Pulmonary artery endothelial cell (primary cell): ENCODE results near the gene ZNF830. TPM values are rescaled to one million over a fixed set of nuclear protein-coding genes. Genes with fewer than 3 reads are reported as not detected.
"Not testable (repeated sequence)": the region's sequence is repeated elsewhere in the genome, so short reads cannot be mapped to it uniquely, and the experiment has no call there.

Source experiments
- DNase-seq: peaks from one replicate; pipeline ENCODE4 v3.0.0-alpha.2; 2011; ENCODE audit warnings: low read depth, low spot score
- total RNA-seq: library from RNA; depleted of rRNA; stranded (reverse); fragments of >200 nt; gene quantifications from 2 replicates; pipeline ENCODE4 v1.2.3, GENCODE V29; 2014

The ZNF830 gene
- total RNA-seq, 1 donor from 2014 or later, result 11.8 TPM

DNA sequence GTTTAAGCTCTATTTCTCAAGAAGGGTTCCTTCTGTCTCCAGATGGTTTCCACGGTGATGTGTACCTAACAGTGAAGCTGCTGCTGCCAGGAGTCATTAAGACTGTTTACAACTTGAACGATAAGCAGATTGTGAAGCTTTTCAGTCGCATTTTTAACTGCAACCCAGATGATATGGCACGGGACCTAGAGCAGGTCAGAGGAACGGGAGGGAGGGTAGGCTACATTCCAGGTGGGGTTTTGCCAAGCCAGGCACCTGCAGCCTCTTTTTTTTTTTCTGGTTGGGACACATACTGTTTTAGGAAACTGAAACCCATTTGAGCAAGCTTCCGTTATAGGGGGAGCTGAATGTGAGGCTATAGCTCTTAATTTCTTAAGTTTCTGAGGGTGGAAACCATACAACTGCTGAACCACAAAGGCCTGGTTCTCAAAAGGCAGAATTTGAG, 29.6 kb downstream of the ZNF830 start:
- no peak for DNase-seq

DNA sequence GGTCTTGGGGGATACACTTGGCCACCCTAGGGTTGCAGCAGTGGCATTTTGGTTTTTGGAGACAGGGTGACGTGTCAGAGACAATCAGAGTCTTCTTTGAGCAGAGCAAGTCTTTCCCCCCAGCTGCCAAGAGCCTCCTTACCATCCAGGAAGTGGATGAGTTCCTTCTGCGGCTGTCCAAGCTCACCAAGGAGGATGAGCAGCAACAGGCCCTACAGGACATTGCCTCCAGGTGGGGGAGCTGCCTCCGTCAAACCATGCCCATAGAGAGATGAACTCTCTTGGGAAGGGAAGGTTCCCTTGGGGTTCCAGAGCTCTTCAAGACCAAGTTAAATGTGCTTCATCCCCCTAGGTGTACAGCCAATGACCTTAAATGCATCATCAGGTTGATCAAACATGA, 30.3 kb downstream of the ZNF830 start:
- no peak for DNase-seq

DNA sequence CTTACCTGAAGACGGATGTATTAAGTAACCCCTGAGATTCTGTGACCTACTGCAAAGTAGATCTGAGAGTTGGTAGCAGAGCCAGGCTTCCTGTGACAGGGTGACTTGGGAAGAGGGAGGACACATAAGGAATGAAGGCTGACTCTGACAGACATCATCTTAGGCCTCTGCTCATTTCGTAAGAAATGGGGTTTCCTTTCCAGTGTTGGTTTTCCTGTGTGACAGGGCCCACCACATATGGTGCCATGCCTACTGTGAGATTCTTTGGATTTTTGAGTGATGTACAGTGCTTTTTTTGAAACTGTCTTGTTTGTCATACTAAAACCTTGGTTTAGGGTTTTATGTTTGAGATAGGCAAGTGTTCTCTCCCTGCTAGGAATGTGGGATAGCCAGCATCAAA, 31.7 kb downstream of the ZNF830 start:
- no peak for DNase-seq

DNA sequence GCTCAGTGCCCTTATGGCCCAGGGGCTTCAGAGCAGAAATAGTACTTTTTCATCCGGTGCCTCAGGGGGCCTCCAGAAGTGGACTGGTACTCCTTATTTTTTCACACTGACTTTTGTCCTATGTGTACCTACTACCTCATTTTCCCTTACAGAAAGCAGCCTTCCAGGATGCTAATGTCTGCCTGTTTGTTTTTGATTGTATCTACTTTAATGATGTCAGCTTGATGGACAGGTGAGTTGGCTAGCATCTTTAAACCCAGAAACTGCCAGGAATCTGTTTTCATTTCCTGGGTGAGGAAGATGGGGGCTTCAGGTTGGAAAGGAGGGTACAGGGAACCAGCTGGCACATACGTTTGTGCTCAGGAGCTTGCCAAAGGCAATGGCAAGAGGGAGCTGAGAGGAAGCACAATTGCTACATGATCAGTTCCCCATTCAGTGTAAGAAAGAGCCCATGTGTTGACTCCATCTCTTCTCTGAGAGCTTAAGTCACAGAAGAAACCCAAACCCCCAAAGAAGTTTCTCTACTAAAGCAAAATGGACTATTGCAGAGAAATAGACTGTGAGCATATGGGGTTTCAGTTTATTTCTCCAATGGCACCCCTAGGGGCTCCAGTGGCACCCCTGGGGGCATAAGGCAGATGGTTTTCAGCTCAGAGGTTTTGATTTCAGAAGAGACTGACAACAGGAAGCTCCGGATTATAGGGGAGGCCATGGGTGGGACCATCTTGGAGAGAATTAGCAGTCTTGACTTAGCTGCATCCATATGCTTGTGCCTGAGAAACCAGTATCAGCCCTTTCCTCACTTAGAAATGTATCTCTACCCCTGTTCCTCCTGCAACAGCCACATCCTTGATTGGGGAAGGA, 35.3 kb downstream of the ZNF830 start:
- no peak for DNase-seq

DNA sequence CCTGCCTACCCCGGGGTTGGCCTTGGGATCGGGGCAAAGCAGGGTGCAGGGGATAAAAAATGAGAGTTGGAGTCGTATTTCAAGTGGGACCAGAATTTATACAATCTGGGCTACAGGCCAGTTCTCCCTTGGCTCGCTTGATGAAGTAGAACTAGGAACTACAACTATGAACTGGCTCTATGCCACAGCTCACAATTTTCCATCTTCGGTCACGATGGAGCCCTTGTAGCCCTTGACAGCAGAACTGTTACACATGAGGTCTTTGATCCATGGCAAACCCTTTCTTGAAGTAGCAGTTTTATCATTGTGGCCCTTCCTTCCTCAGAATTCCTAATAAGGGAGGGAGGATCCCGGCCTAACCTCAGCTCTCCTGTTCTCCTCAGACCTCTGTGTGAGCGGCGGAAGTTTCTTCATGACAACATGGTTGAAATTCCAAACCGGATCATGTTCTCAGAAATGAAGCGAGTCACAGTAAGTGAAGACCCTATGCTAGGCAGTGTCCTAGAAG, 36.1 kb downstream of the ZNF830 start:
- no peak for DNase-seq

DNA sequence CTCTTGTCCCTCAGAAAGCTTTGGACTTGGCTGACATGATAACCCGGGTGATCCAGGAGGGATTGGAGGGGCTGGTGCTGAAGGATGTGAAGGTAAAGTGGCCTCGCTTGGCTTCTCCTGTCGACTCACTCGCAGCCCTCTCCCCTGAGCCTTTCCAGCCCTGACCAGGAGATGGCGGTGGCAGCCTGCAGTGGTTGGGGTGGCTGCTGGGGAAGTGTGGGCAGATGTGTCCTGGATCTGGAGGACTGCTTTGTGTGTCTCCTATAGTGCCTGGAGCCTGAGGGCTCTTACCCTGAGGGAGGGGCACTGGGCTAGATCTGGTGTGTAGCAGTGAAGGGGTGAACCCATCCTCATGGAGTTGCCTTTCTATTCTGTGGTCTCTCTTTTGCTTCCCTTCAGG, 36.9 kb downstream of the ZNF830 start:
- peak; percentile 45 for DNase-seq

DNA sequence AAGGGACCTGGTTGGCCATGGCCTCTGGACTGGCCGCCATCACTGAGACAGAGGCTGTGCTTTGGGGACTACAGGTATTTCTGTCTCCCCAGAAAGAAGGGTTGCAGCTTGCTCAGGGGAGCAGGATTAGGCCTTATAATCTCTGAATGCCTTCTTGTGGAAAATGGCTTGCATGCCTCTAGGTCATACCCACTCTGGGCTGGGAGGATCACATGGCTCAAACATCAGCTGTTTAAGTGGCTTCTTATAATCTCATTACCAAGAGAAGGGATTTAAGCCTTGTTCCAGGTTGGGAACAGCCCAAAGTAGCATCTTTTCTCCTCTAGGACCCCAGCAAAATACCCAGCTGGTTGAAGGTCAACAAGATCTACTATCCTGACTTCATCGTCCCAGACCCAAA, 38.1 kb downstream of the ZNF830 start:
- DNase-seq, result no peak

DNA sequence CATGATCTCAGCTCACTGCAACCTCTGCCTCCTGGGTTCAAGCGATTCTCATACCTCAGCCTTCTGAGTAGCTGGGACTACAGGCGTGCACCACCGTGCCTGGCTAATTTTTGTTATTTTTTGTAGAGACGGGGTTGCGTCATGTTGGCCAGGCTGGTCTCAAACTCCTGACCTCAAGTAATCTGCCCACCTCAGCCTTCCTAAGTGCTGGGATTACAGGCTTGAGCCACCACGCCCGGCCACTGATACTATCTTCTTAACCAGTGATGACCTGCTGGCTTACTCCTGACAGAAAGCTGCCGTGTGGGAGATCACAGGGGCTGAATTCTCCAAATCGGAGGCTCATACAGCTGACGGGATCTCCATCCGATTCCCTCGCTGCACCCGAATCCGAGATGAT, 39.6 kb downstream of the ZNF830 start:
- not testable (repeated sequence) for DNase-seq

DNA sequence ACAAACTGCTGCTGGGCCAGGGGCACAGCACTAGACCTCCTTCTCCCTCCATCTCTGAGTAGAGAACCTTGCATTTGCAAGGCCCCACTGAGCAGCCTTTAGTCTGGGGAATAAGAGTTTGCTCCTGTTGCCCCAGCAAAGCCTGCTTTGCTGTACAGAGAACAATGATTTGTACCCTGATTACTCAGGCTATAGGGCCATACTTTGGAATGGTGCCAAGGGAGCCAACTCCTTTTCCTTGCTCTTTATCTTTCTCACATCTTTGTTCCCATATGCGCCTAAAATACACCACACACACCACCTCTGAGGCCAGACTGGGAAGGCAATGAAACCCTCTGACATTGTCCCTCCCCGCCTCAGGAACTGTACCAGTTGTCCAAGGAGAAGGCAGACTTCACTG, 40.2 kb downstream of the ZNF830 start:
- no peak for DNase-seq

DNA sequence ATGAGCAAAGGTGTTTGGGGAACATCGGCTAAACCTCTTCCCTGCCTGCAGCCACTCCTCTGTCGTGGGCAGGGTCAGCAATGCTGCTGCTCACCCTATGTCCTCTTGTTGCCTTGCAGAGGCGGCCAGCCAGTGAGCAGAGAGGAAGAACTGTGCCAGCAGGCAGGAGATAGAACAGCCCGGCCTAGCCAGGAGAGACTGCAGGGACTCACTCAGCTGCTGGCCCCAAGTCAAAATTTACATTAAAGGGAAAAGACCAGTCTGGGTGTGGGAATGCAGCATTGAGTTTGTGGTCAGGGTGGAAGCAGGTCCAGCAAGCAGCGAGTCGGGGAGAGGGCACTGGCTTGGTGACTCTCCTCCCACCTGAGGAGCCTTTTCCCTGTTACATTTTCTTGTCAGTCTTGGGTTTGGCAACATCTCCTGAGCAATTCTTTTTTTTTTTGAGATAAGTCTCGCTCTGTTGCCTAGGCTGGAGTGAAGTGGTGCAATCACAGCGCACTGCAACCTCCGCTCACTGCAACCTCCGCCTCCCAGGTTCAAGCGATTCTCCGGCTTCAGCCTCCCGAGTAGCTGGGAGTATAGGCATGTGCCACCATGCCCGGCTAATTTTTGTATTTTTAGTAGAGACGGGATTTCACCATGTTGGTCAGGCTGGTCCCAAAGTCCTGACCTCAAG, 41.7 kb downstream of the ZNF830 start:
- DNase-seq, result no peak

DNA sequence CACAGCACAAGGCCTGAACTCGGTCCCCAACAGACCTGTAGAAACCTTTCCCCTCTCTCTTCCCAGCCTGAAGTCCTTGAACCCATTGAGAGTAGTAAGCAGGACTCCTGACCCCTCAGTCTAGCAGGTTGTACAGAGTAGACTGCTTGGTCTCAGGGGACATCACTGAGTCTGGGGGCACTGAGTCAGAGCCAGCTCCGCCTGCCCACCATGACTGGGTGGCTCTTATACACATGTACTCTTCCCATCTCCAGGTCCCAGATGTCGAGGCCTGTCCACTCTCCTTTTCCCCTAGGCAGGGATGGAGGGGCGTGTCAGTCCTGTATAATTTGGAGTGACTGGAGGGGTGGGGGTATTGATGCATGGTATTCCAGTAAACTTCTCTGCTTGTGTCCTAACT, 42.4 kb downstream of the ZNF830 start:
- DNase-seq, result no peak

DNA sequence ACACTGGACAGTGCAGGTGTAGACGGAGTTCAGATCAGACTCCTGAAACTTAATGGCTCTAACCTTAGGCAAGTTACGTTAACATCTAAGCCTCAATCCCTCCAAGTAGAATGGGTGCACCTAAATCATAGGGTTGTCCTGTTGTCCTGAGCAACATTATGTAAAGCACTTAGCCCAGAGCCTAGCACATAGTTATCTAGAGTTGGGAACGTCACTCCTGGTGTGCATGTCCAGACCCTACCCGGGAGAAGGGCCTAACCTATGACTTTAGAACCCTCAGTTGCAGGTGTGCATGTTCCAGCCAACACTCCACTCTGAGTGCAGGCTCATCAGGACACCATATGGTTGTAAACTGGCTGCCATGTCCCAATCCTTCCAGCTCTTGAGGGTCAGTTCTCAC, 45.0 kb downstream of the ZNF830 start:
- no peak for DNase-seq

DNA sequence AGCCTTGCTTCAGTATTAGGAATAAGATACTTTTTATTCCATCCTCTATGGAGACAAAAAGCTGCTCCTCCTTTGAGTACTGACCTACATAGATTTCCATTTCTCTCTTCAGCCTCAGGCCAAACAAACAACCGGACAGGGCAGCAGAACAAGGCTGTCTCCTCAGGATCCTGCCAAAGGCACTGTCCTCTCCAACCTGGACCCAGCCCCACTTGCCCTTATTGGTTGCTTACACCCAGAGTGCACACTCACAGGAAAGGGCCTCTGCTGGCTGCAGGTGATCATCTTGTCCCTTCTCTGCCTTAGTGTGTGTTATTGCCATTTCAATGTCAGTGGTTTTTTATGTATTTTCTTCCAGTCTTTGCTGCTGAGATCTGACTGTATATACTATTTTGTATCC, 45.6 kb downstream of the ZNF830 start:
- no peak for DNase-seq

DNA sequence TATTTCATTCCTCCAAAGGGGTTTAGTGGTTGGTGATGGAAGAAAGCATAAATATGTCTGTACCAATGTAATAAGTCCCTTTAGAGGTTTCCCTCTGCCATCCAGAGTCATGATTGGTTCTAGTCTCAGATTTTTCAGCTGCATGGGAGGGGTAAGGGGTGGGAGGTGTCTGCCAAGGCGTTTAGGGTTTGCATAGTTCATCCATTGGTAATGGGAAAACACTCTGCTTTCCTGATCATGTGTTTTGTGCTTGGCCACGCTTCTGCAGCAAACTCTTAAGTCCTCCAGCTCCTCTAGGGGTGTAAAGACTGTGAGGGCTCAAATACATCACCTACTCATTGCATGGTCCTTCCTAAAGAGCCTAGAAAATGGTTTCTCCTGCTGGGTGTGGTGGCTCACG, 48.8 kb downstream of the ZNF830 start:
- DNase-seq, result no peak

DNA sequence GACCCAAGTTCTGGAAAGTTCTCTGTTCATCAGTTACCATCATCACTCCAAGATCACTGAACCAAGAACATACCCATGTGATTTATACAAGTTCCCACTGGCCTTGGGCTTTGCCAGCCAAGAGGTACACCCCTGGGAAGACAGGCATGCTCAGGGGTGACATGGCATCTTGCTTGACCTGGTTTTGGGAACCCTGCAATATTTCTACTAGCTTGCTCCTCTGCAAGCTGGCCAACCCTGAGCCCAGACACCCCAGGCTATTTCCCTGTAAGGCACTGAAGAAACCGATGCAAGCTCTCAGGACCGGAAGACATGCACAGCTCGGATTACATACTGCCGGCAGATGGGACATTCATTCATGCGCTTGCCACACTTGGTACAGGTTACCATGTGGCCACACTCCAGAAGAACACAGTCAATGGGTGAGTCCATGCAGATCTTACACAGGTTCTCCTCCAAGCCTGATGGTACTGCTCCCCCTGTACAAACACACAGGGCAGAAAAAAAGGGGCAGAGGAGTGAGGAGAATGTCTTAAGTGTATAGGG, 50.4 kb downstream of the ZNF830 start:
- no peak for DNase-seq

Other genes starting within 250 kb of the ZNF830 start
- gene CCT6B, start 80 bp upstream of the ZNF830 start, total RNA-seq, result 0.11 and 0.59 TPM in 2 replicates
- gene LIG3, start 19.0 kb downstream of the ZNF830 start, total RNA-seq, result 31.5 and 35.9 TPM in 2 replicates
- gene RFFL, start 102.2 kb downstream of the ZNF830 start, total RNA-seq, result 7.8 and 8.6 TPM in 2 replicates
- gene RAD51D, start 158.3 kb downstream of the ZNF830 start, total RNA-seq, result 12.6 and 13.9 TPM in 2 replicates
- not detected in 2 replicates for gene FNDC8, start 160.1 kb downstream of the ZNF830 start, total RNA-seq
- gene NLE1, start 180.8 kb downstream of the ZNF830 start, total RNA-seq, result 23.5 and 25.9 TPM in 2 replicates
- gene UNC45B, start 186.3 kb downstream of the ZNF830 start, total RNA-seq, result not detected in 2 replicates
- not detected in 2 replicates for gene SLC35G3, start 232.9 kb downstream of the ZNF830 start, total RNA-seq